ENCODE measurements around the gene CASP5.
A peak's percentile ranks its signal among the peaks of the same experiment; 100 is the strongest.
"Not testable (repeated sequence)": the region's sequence is repeated elsewhere in the genome, so short reads cannot be mapped to it uniquely, and the experiment has no call there.

Gene CASP5

DNA sequence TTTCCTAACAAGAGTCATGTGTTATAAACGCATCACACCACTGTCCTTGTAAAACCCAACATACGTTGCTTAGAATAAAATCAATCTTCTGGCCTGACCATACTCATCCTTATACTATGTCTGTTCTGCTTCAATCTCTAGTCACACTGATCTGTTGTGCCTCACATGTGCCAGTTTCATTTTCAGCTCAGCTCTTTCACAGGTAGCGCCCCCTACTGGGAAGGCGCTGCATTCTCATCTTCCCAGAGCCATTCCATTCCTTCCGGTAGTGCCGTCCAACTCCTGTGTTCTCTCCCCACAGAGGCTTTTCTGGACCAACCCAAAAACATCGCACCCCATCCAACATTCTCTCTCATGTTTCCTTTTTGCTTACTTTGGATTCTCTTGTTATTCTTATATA lies 22.2 kb downstream of the CASP5 start:
- FAIRE-seq = peak; percentile 70

DNA sequence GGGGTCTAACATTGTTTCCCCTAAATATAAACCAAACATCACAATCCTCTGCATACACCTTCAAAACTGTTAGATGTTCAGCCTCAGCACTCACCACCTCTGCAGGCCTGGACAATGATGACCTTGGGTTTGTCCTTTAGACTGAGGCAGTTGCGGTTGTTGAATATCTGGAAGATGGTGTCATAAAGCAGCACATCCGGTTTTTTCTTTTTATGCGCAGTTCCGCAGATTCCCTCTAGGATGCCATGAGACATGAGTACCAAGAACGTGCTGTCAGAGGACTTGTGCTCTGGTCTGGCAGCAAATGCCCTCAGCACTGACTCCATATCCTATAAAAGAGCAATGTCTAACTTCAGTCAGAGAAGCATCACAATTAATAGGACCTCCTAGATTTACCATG lies 22.8 kb downstream of the CASP5 start:
- no peak for FAIRE-seq

More for the DNA sequence above, 22.2 kb downstream of the CASP5 start:
- no peak for DNase-seq (ENCODE audit: insufficient read length, low spot score)
- TF ChIP-seq TAF1 (IDR thresholded peaks at IDR 0.05; ENCODE audit: low read depth, low read length) (no peak), POLR2AphosphoS5 (IDR thresholded peaks at IDR 0.05; ENCODE audit: low read depth, low read length) (no peak), PAX5 (IDR thresholded peaks at IDR 0.05; ENCODE audit: insufficient read depth, low read length, severe bottlenecking) (no peak), POLR2A (IDR thresholded peaks at IDR 0.05; ENCODE audit: low read depth, low read length) (no peak), SPI1 (IDR thresholded peaks at IDR 0.05; ENCODE audit: low read depth, low read length) (no peak), POU2F2 (IDR thresholded peaks at IDR 0.05; ENCODE audit: low read depth, low read length) (no peak)

DNA sequence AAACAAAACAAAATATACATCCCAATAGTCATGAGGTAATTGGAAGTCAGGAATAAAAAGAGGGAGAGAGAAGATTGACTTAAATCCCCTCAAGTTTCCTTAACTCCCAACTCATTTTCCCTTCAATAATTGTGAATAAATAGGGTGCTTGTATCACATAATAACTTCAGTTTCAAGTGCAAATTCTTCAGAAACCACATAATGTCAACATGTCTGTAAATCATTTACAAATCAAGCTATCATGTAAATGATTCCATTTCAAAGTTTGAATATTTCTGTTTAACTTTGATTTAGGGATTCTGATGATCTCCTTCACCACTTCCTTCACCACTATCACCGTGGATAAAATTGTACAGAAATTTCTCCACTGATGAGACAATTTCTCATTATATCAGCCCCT lies 23.2 kb downstream of the CASP5 start:
- no peak for FAIRE-seq
- no peak for TF ChIP-seq PAX5 (IDR thresholded peaks at IDR 0.05; ENCODE audit: insufficient read depth, low read length, severe bottlenecking)
- no peak for TF ChIP-seq POLR2AphosphoS5 (IDR thresholded peaks at IDR 0.05; ENCODE audit: low read depth, low read length)
- TF ChIP-seq TAF1 (IDR thresholded peaks at IDR 0.05; ENCODE audit: low read depth, low read length) = no peak
- TF ChIP-seq POU2F2 (IDR thresholded peaks at IDR 0.05; ENCODE audit: low read depth, low read length) = no peak
- TF ChIP-seq SPI1 (IDR thresholded peaks at IDR 0.05; ENCODE audit: low read depth, low read length) = no peak
- no peak for TF ChIP-seq POLR2A (IDR thresholded peaks at IDR 0.05; ENCODE audit: low read depth, low read length)
- DNase-seq (ENCODE audit: insufficient read length, low spot score) = no peak

More for the DNA sequence above, 22.8 kb downstream of the CASP5 start:
- TF ChIP-seq PAX5 (IDR thresholded peaks at IDR 0.05; ENCODE audit: insufficient read depth, low read length, severe bottlenecking) = no peak
- no peak for TF ChIP-seq POU2F2 (IDR thresholded peaks at IDR 0.05; ENCODE audit: low read depth, low read length)
- no peak for TF ChIP-seq SPI1 (IDR thresholded peaks at IDR 0.05; ENCODE audit: low read depth, low read length)
- TF ChIP-seq POLR2A (IDR thresholded peaks at IDR 0.05; ENCODE audit: low read depth, low read length) = no peak
- no peak for TF ChIP-seq POLR2AphosphoS5 (IDR thresholded peaks at IDR 0.05; ENCODE audit: low read depth, low read length)
- no peak for TF ChIP-seq TAF1 (IDR thresholded peaks at IDR 0.05; ENCODE audit: low read depth, low read length)
- DNase-seq (ENCODE audit: insufficient read length, low spot score) = no peak

DNA sequence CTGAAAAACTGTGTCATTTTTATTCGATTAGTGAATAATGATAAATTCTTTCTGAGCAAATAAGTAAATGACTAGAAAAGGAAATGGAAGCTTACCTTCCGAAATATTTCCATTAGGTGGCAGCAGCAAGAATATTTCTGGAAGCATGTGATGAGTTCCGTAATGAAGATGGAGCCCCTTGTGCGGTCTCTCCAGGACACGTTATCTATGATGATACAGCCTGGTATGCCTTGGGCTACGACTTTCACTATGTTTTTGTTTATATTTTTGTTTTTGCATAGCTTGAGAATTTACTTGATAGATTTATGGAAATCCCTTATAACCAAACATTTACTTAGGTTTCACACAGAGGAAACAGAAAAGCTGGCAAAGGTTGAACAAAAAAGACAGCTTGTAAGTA lies 25.7 kb downstream of the CASP5 start:
- no peak for TF ChIP-seq SPI1 (IDR thresholded peaks at IDR 0.05; ENCODE audit: low read depth, low read length)
- no peak for TF ChIP-seq PAX5 (IDR thresholded peaks at IDR 0.05; ENCODE audit: insufficient read depth, low read length, severe bottlenecking)
- FAIRE-seq (no peak), DNase-seq (ENCODE audit: insufficient read length, low spot score) (no peak)

DNA sequence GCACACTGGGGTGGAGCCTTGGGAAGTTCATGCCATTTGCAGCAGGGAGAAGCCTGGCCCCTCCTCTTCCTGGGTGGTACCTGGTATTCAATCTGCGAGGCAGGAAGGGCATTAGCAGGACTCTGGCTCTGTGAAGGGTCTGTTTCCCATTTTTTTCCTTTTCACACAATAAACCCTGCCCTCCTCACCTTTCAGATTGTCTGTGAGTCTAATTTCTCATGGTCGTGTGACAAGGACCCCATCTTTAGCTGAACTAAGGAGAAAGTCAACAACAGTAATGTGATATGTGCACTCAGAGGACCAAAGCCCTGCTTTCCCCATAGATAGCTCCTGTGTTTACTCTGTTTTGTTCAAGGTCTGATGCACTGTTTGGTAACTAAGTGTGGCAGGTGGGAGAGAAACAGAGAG lies 28.0 kb downstream of the CASP5 start:
- DNase-seq (ENCODE audit: insufficient read length, low spot score) = no peak
- FAIRE-seq = no peak
- TF ChIP-seq POU2F2 (IDR thresholded peaks at IDR 0.05; ENCODE audit: low read depth, low read length) = no peak
- no peak for TF ChIP-seq PAX5 (IDR thresholded peaks at IDR 0.05; ENCODE audit: insufficient read depth, low read length, severe bottlenecking)
- TF ChIP-seq TAF1 (IDR thresholded peaks at IDR 0.05; ENCODE audit: low read depth, low read length) = no peak
- TF ChIP-seq POLR2AphosphoS5 (IDR thresholded peaks at IDR 0.05; ENCODE audit: low read depth, low read length) = no peak
- no peak for TF ChIP-seq SPI1 (IDR thresholded peaks at IDR 0.05; ENCODE audit: low read depth, low read length)
- no peak for TF ChIP-seq POLR2A (IDR thresholded peaks at IDR 0.05; ENCODE audit: low read depth, low read length)

DNA sequence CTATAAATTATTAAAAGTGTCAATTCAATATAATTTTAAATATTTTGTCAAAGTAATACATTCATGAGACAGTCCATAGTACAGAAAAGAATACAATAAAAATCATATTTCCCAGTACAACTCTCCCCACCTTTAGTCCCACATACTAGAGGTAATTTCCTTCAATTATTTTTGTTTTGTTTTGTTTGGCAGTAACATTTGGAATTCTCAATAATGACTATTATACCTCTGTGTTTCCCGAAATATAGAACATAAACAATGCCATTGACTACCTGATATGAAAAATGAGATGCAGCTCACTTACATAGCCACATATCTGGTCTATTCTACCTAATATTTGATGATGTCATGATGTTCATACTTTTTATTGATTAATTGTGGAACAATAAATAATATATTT lies 30.2 kb downstream of the CASP5 start:
- no peak for TF ChIP-seq POLR2A (IDR thresholded peaks at IDR 0.05; ENCODE audit: low read depth, low read length)
- no peak for TF ChIP-seq POLR2AphosphoS5 (IDR thresholded peaks at IDR 0.05; ENCODE audit: low read depth, low read length)
- TF ChIP-seq POU2F2 (IDR thresholded peaks at IDR 0.05; ENCODE audit: low read depth, low read length) = no peak
- no peak for TF ChIP-seq TAF1 (IDR thresholded peaks at IDR 0.05; ENCODE audit: low read depth, low read length)
- TF ChIP-seq SPI1 (IDR thresholded peaks at IDR 0.05; ENCODE audit: low read depth, low read length) = no peak
- no peak for TF ChIP-seq PAX5 (IDR thresholded peaks at IDR 0.05; ENCODE audit: insufficient read depth, low read length, severe bottlenecking)
- no peak for FAIRE-seq
- no peak for DNase-seq (ENCODE audit: insufficient read length, low spot score)

DNA sequence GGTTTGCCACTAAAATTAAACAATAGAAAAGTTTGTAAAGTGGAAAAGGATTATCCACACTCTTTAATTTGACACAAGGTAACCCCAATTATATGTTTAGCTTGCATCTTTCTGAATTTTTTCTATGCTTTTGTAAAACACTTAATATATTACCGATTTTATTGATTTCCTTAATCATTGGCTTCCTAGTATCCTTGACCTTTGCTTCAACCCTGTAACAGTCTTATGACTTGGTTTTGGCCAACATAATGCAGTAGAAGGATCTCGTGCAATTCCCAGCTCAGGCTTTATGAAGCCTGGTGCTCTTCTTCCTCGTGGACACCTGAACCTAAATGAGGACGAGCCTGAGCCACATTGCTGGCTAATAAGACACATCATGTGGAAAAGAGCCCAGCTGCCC lies 31.0 kb downstream of the CASP5 start:
- TF ChIP-seq POLR2AphosphoS5 (IDR thresholded peaks at IDR 0.05; ENCODE audit: low read depth, low read length) = no peak
- no peak for TF ChIP-seq POU2F2 (IDR thresholded peaks at IDR 0.05; ENCODE audit: low read depth, low read length)
- TF ChIP-seq TAF1 (IDR thresholded peaks at IDR 0.05; ENCODE audit: low read depth, low read length) = no peak
- TF ChIP-seq SPI1 (IDR thresholded peaks at IDR 0.05; ENCODE audit: low read depth, low read length) = no peak
- TF ChIP-seq PAX5 (IDR thresholded peaks at IDR 0.05; ENCODE audit: insufficient read depth, low read length, severe bottlenecking) = no peak
- TF ChIP-seq POLR2A (IDR thresholded peaks at IDR 0.05; ENCODE audit: low read depth, low read length) = no peak
- DNase-seq (ENCODE audit: insufficient read length, low spot score) (no peak), FAIRE-seq (no peak)

DNA sequence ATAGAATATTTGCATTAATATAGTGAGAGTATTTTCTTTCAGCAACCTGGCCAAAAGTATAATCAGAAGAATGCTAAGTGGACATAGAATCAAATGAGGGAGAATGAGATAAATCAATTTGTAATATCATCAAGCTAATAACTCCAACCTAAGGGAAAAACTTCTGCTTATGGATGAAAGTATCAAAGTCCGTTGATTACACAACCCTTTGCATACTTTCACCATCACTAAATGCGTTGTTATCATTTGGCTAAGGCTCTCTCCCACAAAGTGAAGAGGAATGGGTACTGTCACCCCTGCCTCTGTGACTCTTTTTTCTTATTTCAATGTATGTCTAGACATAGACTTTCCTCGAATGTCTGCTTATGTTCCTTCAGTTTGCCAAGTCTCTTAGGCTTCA lies 38.2 kb downstream of the CASP5 start:
- DNase-seq (ENCODE audit: insufficient read length, low spot score) (no peak), FAIRE-seq (no peak)
- no peak for TF ChIP-seq PAX5 (IDR thresholded peaks at IDR 0.05; ENCODE audit: insufficient read depth, low read length, severe bottlenecking)
- TF ChIP-seq SPI1 (IDR thresholded peaks at IDR 0.05; ENCODE audit: low read depth, low read length) = no peak
- no peak for TF ChIP-seq POLR2AphosphoS5 (IDR thresholded peaks at IDR 0.05; ENCODE audit: low read depth, low read length)
- no peak for TF ChIP-seq TAF1 (IDR thresholded peaks at IDR 0.05; ENCODE audit: low read depth, low read length)
- no peak for TF ChIP-seq POLR2A (IDR thresholded peaks at IDR 0.05; ENCODE audit: low read depth, low read length)
- TF ChIP-seq POU2F2 (IDR thresholded peaks at IDR 0.05; ENCODE audit: low read depth, low read length) = no peak

DNA sequence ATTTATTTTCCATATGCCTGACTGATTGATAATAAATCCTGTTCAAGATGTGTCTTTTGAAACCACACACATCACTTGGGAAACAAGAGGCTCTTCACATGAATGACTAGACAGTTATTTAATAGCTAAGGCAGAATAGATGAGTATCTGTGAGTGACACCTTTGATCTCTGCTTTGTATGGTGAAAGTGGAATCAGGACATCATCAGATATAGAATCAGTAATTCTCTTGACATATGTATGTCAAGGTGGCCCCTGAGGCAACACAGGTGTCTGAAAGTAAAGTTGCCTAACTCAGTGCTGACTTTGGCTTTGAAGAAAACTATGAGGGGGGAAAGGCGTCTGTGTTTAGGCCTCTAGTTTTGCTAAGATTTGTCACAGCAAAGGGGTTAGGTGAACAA lies 43.1 kb downstream of the CASP5 start:
- TF ChIP-seq PAX5 (IDR thresholded peaks at IDR 0.05; ENCODE audit: insufficient read depth, low read length, severe bottlenecking) (no peak), POLR2A (IDR thresholded peaks at IDR 0.05; ENCODE audit: low read depth, low read length) (no peak), POU2F2 (IDR thresholded peaks at IDR 0.05; ENCODE audit: low read depth, low read length) (no peak), TAF1 (IDR thresholded peaks at IDR 0.05; ENCODE audit: low read depth, low read length) (no peak), POLR2AphosphoS5 (IDR thresholded peaks at IDR 0.05; ENCODE audit: low read depth, low read length) (no peak), SPI1 (IDR thresholded peaks at IDR 0.05; ENCODE audit: low read depth, low read length) (no peak)
- FAIRE-seq (peak; percentile 41), DNase-seq (ENCODE audit: insufficient read length, low spot score) (no peak)

DNA sequence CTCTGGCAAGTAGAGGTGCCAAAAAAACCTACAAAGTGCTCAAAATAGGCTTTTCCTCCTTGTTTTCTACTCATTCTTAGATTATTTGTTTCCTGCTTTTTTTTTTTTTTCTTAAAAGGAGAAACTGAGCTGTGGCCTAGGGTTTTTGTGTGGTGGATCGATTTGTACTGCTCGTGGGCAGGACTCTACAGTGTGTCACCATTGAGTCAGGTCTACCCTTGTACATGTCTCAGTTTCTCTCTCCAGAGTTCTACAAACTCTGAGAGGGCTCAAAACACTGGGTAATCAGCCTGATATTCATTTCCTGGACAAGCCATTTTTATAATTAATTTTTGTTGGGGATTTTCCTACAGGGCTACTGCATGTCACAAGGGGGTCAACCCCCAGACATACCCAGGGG lies 49.4 kb downstream of the CASP5 start:
- DNase-seq (ENCODE audit: insufficient read length, low spot score) (no peak), FAIRE-seq (no peak)
- TF ChIP-seq POLR2A (IDR thresholded peaks at IDR 0.05; ENCODE audit: low read depth, low read length) = no peak
- TF ChIP-seq SPI1 (IDR thresholded peaks at IDR 0.05; ENCODE audit: low read depth, low read length) = no peak
- no peak for TF ChIP-seq TAF1 (IDR thresholded peaks at IDR 0.05; ENCODE audit: low read depth, low read length)
- TF ChIP-seq POLR2AphosphoS5 (IDR thresholded peaks at IDR 0.05; ENCODE audit: low read depth, low read length) = no peak
- TF ChIP-seq PAX5 (IDR thresholded peaks at IDR 0.05; ENCODE audit: insufficient read depth, low read length, severe bottlenecking) = no peak
- no peak for TF ChIP-seq POU2F2 (IDR thresholded peaks at IDR 0.05; ENCODE audit: low read depth, low read length)

DNA sequence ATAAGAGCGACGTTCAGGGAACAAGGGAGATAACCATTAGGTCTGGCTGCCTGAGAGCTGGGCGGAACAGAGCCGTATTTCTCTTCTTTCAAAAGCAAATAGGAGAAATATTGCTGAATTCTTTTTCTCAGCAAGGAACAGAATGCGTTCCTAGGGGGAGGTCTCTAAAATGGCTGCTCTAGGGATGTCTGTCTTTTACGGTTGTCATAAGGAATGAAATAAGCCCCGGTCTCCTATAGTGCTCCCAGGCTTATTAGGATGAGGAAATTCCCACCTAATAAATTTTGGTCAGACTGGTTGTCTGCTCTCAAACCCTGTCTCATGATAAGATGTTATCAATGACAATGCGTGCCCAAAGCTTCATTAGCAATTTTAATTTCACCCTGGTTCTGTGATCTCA lies 50.0 kb downstream of the CASP5 start:
- DNase-seq (ENCODE audit: insufficient read length, low spot score); FAIRE-seq: not testable (repeated sequence)

Measured in GM12891 (cell line).